ENCODE data around the gene PPP2R3A. TPM values are rescaled to one million over a fixed set of nuclear protein-coding genes. Genes with fewer than 3 reads are reported as not detected.

PPP2R3A gene
- total and polyA plus RNA-seq, 2 donors from 2014 or later: 16.6 to 71.9 TPM

GRCh38 chr3:136146981-136147729 lies 181.6 kb downstream of the PPP2R3A start:
- Histone ChIP-seq H3K9me3 (ENCODE audit: control insufficient read depth in 2 of 3, insufficient read depth in 1 of 3, low read length in 3 of 3) (no peaks in the 10 kb centered on the region), H3K27ac (ENCODE audit: low read depth in 2 of 2, low read length in 2 of 2) (no peak overlapping the region), H3K36me3 (ENCODE audit: control insufficient read depth in 2 of 3, insufficient read depth in 3 of 3, low read length in 3 of 3) (peaks cover 0 to 14% (median 7%) of the 10 kb centered on the region in 3 donors), H3K4me3 (ENCODE audit: low read length in 3 of 3) (no peak overlapping the region), H3K4me1 (ENCODE audit: control insufficient read depth in 2 of 3, insufficient read depth in 2 of 3, low read depth in 1 of 3, low read length in 3 of 3) (no peaks in the 10 kb centered on the region), H3K9ac (ENCODE audit: low read length in 3 of 3) (no peak overlapping the region), H3K27me3 (ENCODE audit: control insufficient read depth, insufficient read depth, low read length) (no peaks in the 10 kb centered on the region)
- intact Hi-C loops (cut with DNase I): no loop called here
- TF ChIP-seq CTCF (IDR thresholded peaks at IDR 0.05; ENCODE audit: borderline replicate concordance, extremely low read depth, insufficient read depth): no peak
- DNase-seq (no peak), FAIRE-seq (no peak)

GRCh38 chr3:136149667-136150066 lies 184.1 kb downstream of the PPP2R3A start:
- H3K27ac ChIP-seq (ENCODE audit: low read depth in 2 of 2, low read length in 2 of 2): no peak overlapping the region
- FAIRE-seq: no peak
- H3K27me3 ChIP-seq (ENCODE audit: control insufficient read depth, insufficient read depth, low read length): no peaks in the 10 kb centered on the region
- DNase-seq: no peak
- H3K9ac ChIP-seq (ENCODE audit: low read length in 3 of 3): no peak overlapping the region
- intact Hi-C loops (cut with DNase I): no loop called here
- H3K4me3 ChIP-seq (ENCODE audit: low read length in 3 of 3): no peak overlapping the region
- peaks cover 0 to 5% (median 0%) of the 10 kb centered on the region in 3 donors for H3K4me1 ChIP-seq (ENCODE audit: control insufficient read depth in 2 of 3, insufficient read depth in 2 of 3, low read depth in 1 of 3, low read length in 3 of 3)
- no peak for TF ChIP-seq CTCF (IDR thresholded peaks at IDR 0.05; ENCODE audit: borderline replicate concordance, extremely low read depth, insufficient read depth)
- no peaks in the 10 kb centered on the region for H3K9me3 ChIP-seq (ENCODE audit: control insufficient read depth in 2 of 3, insufficient read depth in 1 of 3, low read length in 3 of 3)
- H3K36me3 ChIP-seq (ENCODE audit: control insufficient read depth in 2 of 3, insufficient read depth in 3 of 3, low read length in 3 of 3): peaks cover 0 to 14% (median 6%) of the 10 kb centered on the region in 3 donors

GRCh38 chr3:136151219-136151618 lies 185.7 kb downstream of the PPP2R3A start:
- Histone ChIP-seq H3K27me3 (ENCODE audit: control insufficient read depth, insufficient read depth, low read length) (no peaks in the 10 kb centered on the region), H3K9me3 (ENCODE audit: control insufficient read depth in 2 of 3, insufficient read depth in 1 of 3, low read length in 3 of 3) (no peaks in the 10 kb centered on the region), H3K36me3 (ENCODE audit: control insufficient read depth in 2 of 3, insufficient read depth in 3 of 3, low read length in 3 of 3) (peaks cover 0 to 14% (median 4%) of the 10 kb centered on the region in 3 donors), H3K4me1 (ENCODE audit: control insufficient read depth in 2 of 3, insufficient read depth in 2 of 3, low read depth in 1 of 3, low read length in 3 of 3) (peaks cover 0 to 5% (median 0%) of the 10 kb centered on the region in 3 donors), H3K9ac (ENCODE audit: low read length in 3 of 3) (no peak overlapping the region), H3K4me3 (ENCODE audit: low read length in 3 of 3) (no peak overlapping the region), H3K27ac (ENCODE audit: low read depth in 2 of 2, low read length in 2 of 2) (no peak overlapping the region)
- TF ChIP-seq CTCF (IDR thresholded peaks at IDR 0.05; ENCODE audit: borderline replicate concordance, extremely low read depth, insufficient read depth): no peak
- intact Hi-C loops (cut with DNase I): no loop called here
- FAIRE-seq: no peak
- no peak for DNase-seq

Measured in kidney (tissue), 14 donors.